ENCODE results near the gene VDAC1. TPM values are rescaled to one million over a fixed set of nuclear protein-coding genes. Genes with fewer than 3 reads are reported as not detected.

Gene VDAC1
- total RNA-seq, 1 experiment from 2014 or later = 368 TPM

- peak; percentile 66 for DNase-seq
- Histone ChIP-seq H3K27me3 (ENCODE audit: control insufficient read depth, insufficient read depth, low read length) (no peaks in the 10 kb centered on the region), H3K4me3 (ENCODE audit: insufficient read depth, low read depth, low read length) (peak overlapping the region; percentile 88), H3K36me3 (replicated peaks; ENCODE audit: control insufficient read depth, insufficient read depth, low read length) (peaks cover 5% of the 10 kb centered on the region)
These were observed 1.3 kb upstream of the VDAC1 start for GRCh38 chr5:134006115-134006514.

DNA sequence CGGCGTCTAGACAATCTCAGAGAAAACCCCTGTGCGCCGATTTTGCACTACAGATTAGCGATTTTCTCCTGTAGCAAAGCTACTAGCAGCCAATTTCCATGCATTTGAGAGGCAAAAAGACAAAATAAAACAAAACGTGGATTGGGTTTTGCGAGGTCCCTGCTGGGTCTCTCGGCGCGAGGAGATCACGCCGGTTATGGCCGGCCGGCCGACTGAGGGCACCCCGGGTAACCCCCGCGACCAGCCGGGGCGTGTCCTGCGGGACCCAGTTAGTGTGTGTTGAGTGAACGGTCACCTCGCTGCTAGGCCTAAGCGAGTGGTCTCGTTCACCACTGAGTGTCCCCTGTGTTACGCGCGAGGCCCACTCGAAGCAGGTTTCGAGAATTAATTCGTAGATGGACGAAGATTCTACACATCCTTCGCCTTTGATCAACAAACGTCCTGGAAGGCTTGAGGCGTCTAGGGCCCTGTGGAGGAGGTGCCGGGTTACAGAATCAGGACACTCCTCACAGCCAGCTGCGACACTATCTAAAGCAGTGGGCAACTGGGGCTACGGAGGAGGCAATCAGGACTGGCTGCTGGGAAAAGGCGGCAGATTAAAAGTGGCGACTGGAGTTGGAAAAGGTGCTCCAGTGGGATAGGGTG is 764 bp upstream of the VDAC1 start:
- Histone ChIP-seq H3K27me3 (ENCODE audit: control insufficient read depth, insufficient read depth, low read length) (no peaks in the 10 kb centered on the region), H3K4me3 (ENCODE audit: insufficient read depth, low read depth, low read length) (peak overlapping the region; percentile 88), H3K36me3 (replicated peaks; ENCODE audit: control insufficient read depth, insufficient read depth, low read length) (peaks cover 8% of the 10 kb centered on the region)
- peak; percentile 79 for DNase-seq

DNA sequence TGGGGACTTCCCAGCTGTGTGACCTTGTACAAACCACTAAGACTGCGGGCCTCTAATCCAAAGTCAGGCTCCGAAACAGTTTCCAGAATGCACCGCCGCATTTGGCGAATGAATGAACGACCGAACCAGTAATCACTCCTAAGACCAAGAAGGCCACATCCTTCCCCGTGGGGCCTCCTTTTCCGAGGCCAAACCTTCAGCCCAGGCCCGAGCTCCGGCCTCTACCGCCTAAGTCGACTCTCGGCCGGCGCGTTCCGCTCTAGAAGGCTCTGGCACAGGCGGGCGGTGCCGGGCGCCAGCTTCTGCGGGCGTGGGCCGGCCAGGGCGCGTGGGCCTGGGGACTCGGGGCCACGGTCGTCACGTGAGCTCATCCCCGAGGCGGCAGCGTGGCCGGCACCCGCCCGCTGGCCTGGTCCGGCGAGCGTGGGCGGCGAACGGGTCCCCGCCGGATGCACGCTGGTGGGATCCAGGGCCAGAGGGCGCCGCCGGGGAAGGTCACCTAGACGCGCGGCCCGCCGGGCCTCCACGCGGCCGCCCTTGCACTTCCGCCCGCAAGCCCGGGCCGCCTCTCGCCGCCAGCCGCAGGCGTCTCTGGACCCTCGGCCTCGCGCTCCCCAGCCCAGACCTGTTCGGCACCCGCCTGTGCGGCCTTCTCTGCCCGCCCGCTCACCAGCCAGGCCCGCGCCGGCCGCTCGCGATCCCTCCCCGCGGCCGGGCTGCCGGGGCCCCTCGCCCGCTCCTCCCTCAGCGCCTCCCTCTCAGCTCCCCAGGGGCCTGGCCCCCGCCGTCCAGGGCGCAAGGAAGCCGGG is 754 bp downstream of the VDAC1 start:
- peak overlapping the region; percentile 70 for H3K4me3 ChIP-seq (ENCODE audit: insufficient read depth, low read depth, low read length)
- H3K36me3 ChIP-seq (replicated peaks; ENCODE audit: control insufficient read depth, insufficient read depth, low read length) = peaks cover 8% of the 10 kb centered on the region
- DNase-seq = no peak
- H3K27me3 ChIP-seq (ENCODE audit: control insufficient read depth, insufficient read depth, low read length) = no peaks in the 10 kb centered on the region

GRCh38 chr5:134003064-134003816 is 1.5 kb downstream of the VDAC1 start:
- peaks cover 8% of the 10 kb centered on the region for H3K36me3 ChIP-seq (replicated peaks; ENCODE audit: control insufficient read depth, insufficient read depth, low read length)
- no peaks in the 10 kb centered on the region for H3K27me3 ChIP-seq (ENCODE audit: control insufficient read depth, insufficient read depth, low read length)
- peak; percentile 41 for DNase-seq
- peak overlapping the region; percentile 70 for H3K4me3 ChIP-seq (ENCODE audit: insufficient read depth, low read depth, low read length)

DNA sequence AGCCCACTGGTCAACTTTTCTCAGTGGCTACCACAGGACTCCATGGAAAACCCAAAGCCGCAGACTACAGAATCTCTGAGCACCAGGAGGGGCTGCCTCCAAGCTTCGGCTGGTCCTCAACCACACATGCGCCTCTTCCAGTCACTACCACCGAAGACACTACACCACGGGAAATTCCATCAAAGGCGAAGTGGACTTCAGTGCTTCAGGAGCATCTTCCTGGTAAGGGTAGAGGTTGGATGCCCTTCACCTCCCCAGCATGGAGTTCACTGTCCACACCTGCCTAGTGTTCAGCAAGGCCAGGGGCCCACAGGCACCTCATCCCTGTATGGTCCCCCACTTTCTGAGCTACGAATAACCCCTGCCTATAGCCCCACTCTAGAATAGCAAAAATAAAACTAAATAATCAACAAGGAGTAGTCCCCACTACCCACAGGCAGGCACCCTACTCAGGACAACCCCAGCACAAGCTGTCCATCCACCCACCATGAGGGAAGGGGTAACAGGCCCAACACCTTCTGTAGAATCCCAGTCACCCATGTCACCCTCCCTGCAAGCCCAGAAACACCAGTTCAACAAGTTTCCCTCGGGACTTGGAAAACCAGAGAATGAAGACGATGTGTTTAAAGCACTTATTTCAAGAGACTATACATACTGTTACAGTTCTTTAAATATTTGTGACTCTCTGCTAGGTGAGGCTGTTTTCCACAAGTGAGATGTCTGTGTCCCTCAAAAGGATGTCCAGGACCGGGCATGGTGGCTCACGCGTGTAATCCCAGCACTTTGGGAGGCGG is 2.6 kb downstream of the VDAC1 start:
- no peak overlapping the region for H3K4me3 ChIP-seq (ENCODE audit: insufficient read depth, low read depth, low read length)
- H3K36me3 ChIP-seq (replicated peaks; ENCODE audit: control insufficient read depth, insufficient read depth, low read length) = peaks cover 8% of the 10 kb centered on the region
- DNase-seq = peak; percentile 7
- H3K27me3 ChIP-seq (ENCODE audit: control insufficient read depth, insufficient read depth, low read length) = no peaks in the 10 kb centered on the region

DNA sequence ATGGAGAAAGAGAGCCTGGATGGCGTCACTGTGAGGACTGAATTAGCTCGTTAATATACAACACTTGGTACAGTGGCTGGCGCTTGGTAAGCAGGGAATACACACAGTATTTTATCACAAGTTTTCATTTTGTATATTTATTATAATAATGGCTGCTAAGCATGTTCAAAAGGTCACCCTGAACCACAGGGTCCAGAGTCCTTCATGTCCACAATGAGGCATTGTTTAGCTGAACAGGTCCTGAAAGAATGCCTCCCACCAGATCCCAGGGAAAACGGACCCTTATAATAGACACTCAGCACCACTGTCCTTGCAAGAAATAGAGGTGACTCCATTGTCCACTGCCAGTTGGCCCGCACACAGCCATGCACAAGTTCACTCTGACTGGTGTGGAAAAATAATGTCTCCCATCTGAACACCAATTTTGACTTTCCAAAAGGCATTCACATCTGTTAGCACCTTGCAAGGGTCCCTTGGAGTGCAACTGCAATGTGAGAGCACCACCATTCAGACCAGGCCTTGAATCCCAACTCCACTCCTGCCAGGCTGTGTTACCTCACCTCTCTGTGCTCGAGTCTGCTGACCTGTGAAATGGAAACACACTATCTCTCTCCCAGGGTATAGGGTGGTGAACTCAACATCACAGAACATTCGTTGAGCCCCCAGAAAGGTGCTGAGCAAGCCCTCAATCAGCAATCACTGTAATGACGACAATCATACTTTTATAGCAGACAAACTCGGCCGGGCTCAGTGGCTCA is 3.9 kb downstream of the VDAC1 start:
- Histone ChIP-seq H3K4me3 (ENCODE audit: insufficient read depth, low read depth, low read length) (no peak overlapping the region), H3K27me3 (ENCODE audit: control insufficient read depth, insufficient read depth, low read length) (no peaks in the 10 kb centered on the region), H3K36me3 (replicated peaks; ENCODE audit: control insufficient read depth, insufficient read depth, low read length) (peaks cover 8% of the 10 kb centered on the region)
- peak; percentile 4 for DNase-seq

- no peak overlapping the region for H3K4me3 ChIP-seq (ENCODE audit: insufficient read depth, low read depth, low read length)
- no peaks in the 10 kb centered on the region for H3K27me3 ChIP-seq (ENCODE audit: control insufficient read depth, insufficient read depth, low read length)
- H3K36me3 ChIP-seq (replicated peaks; ENCODE audit: control insufficient read depth, insufficient read depth, low read length) = peaks cover 8% of the 10 kb centered on the region
- peak; percentile 21 for DNase-seq
These were observed 4.7 kb downstream of the VDAC1 start for GRCh38 chr5:134000091-134000511.

DNA sequence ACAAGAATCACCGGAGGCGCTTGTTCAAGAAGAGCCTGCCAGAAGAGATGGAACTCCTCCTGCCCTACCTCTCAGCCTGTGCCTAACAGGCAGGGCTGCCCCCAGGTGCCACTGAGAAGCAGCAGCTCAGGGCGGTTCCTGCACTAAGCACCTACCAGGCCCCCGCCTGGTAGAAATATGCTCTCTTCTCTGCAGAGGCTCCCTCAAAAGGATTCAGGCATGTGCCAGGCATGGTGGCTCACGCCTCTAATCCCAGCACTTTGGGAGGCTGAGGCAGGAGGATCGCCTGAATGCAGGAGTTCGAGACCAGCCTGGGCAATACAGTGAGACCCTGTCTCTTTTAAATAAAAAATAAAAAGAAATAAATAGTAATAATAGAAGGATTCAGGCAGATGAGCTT is 6.0 kb downstream of the VDAC1 start:
- peaks cover 8% of the 10 kb centered on the region for H3K36me3 ChIP-seq (replicated peaks; ENCODE audit: control insufficient read depth, insufficient read depth, low read length)
- no peaks in the 10 kb centered on the region for H3K27me3 ChIP-seq (ENCODE audit: control insufficient read depth, insufficient read depth, low read length)
- DNase-seq = peak; percentile 18
- no peak overlapping the region for H3K4me3 ChIP-seq (ENCODE audit: insufficient read depth, low read depth, low read length)

DNA sequence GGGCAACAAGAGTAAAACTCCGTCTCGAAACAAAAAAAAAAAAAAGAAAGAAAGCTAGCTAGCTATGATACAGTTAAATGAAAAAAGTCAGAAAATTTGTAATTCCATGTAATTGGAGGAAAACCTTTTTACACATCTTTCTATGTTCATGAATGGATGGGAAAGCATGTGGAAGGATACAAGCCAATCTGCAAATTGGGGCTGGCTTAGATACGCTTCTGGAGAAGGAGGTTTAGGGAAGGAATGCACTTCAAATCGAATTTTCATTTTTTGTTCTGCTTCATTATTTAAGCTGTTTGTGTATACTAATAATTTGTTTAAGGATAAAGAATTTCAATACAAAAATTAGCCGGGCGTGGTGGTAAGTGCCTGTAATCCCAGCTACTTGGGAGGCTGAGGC is 6.7 kb downstream of the VDAC1 start:
- DNase-seq = no peak
- Histone ChIP-seq H3K27me3 (ENCODE audit: control insufficient read depth, insufficient read depth, low read length) (no peaks in the 10 kb centered on the region), H3K36me3 (replicated peaks; ENCODE audit: control insufficient read depth, insufficient read depth, low read length) (peaks cover 8% of the 10 kb centered on the region), H3K4me3 (ENCODE audit: insufficient read depth, low read depth, low read length) (no peak overlapping the region)

DNA sequence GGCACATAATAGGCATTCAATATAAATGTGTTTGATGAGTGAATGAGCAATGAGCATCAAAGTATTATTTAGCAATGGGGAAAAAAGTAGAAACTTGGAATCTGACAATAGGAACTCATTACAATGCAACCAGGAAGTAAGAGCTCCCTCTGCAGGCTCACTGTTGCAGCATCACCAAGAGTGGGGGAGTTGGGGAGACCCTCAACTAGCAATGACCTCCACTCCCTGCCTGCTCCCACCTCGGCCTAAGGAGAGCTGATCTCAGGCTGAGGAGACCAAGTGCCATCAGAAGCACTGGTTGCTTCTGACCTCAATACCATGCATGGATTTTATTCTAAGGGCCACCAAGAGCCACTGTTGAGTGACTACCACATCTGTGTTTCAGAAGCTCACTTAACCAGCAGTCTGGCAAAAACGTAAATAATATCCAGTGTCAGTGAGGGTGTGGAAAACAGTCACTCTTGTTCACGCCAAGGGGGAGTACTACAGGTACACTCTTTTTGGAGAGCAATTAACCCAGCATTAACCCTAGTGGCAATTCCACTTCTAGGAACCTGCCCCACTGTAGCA is 8.0 kb downstream of the VDAC1 start:
- peaks cover 5% of the 10 kb centered on the region for H3K36me3 ChIP-seq (replicated peaks; ENCODE audit: control insufficient read depth, insufficient read depth, low read length)
- no peaks in the 10 kb centered on the region for H3K27me3 ChIP-seq (ENCODE audit: control insufficient read depth, insufficient read depth, low read length)
- no peak overlapping the region for H3K4me3 ChIP-seq (ENCODE audit: insufficient read depth, low read depth, low read length)
- peak; percentile 76 for DNase-seq

DNA sequence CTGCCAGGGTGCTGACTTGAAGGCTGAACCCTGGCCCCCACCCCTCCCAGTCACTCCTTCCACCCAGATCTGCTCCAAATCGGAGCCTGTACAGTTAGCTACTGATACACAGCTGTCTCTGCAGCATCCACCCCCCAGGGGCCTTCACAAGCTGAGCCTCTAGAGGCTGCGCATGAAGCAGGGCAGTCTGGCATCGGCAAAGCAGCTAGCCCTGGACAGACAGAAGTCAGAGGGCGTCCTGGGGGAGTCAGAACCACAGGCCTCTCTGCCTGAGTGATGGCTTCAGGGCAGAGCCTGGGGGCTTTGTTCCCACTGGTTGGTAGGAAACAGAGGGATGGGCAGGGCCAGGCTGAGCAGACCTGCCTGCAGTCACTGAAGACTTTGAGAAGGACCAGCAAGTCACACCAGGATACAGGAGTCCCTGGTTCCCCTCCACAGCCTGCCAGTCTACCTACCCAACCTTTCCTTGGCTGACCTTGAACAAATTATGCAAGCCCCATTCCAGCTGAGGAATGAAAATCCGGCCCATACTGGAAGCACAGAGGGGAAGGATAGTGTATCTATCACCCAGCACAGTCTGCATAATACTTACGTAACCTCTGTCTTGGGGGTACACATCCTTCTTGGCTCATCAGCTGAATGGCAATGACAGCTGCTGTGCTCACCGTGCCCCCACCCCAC is 8.8 kb downstream of the VDAC1 start:
- peak; percentile 10 for DNase-seq
- H3K36me3 ChIP-seq (replicated peaks; ENCODE audit: control insufficient read depth, insufficient read depth, low read length) = peaks cover 10% of the 10 kb centered on the region
- no peaks in the 10 kb centered on the region for H3K27me3 ChIP-seq (ENCODE audit: control insufficient read depth, insufficient read depth, low read length)
- no peak overlapping the region for H3K4me3 ChIP-seq (ENCODE audit: insufficient read depth, low read depth, low read length)

DNA sequence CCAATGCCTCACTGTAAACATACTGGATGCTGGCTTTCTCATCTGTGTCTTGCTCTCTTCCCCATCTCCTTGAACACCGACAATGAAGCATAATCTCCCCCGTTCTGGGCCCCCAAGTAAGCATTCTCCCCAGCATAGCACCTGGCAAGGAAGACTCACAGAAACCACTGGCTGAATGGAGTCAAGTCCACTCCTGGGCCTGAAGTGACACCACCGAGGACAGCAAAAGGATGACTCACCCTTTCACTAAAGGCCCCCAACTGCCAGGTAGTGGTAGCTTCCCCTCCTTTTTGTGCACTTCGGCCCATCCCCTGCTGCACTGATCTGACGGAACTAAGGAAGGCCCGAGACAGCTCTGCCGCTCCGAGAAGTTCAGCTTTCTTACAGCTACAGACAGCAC is 9.4 kb downstream of the VDAC1 start:
- H3K27me3 ChIP-seq (ENCODE audit: control insufficient read depth, insufficient read depth, low read length) = no peaks in the 10 kb centered on the region
- peaks cover 14% of the 10 kb centered on the region for H3K36me3 ChIP-seq (replicated peaks; ENCODE audit: control insufficient read depth, insufficient read depth, low read length)
- H3K4me3 ChIP-seq (ENCODE audit: insufficient read depth, low read depth, low read length) = no peak overlapping the region
- peak; percentile 43 for DNase-seq

- peaks cover 18% of the 10 kb centered on the region for H3K36me3 ChIP-seq (replicated peaks; ENCODE audit: control insufficient read depth, insufficient read depth, low read length)
- peak; percentile 9 for DNase-seq
- H3K4me3 ChIP-seq (ENCODE audit: insufficient read depth, low read depth, low read length) = no peak overlapping the region
- no peaks in the 10 kb centered on the region for H3K27me3 ChIP-seq (ENCODE audit: control insufficient read depth, insufficient read depth, low read length)
These were observed 9.8 kb downstream of the VDAC1 start for GRCh38 chr5:133994990-133995333.
